Gastrocnemius medialis (tissue), 4 donors: ENCODE measurements around the gene UBE2M.
"Not testable (repeated sequence)": the region's sequence is repeated elsewhere in the genome, so short reads cannot be mapped to it uniquely, and the experiment has no call there.

Source experiments
- POLR2A ChIP-seq, 2 donors: fragments of 450-650 bp; IDR thresholded peaks; one replicate each; pipeline ENCODE4 v1.6.1; 2017; ENCODE audit warnings: antibody characterized with exemption in 2 of 2, mild to moderate bottlenecking in 2 of 2, moderate library complexity in 2 of 2
- TF ChIP-seq, protein P1 (sequence below), 5 experiments: fragments of 450-650 bp in 3 of 5; fragments of 200-600 bp in 2 of 5; sonication (generic) in 2 of 5; IDR thresholded peaks in 4 of 5; conservative IDR thresholded peaks in 1 of 5; 1 replicate in 4 of 5; 2 replicates in 1 of 5; pipeline ENCODE4 v1.5.1; 2016 to 2019; ENCODE audit warnings: antibody characterized with exemption in 5 of 5, mild to moderate bottlenecking in 3 of 5, moderate library complexity in 3 of 5

DNA sequence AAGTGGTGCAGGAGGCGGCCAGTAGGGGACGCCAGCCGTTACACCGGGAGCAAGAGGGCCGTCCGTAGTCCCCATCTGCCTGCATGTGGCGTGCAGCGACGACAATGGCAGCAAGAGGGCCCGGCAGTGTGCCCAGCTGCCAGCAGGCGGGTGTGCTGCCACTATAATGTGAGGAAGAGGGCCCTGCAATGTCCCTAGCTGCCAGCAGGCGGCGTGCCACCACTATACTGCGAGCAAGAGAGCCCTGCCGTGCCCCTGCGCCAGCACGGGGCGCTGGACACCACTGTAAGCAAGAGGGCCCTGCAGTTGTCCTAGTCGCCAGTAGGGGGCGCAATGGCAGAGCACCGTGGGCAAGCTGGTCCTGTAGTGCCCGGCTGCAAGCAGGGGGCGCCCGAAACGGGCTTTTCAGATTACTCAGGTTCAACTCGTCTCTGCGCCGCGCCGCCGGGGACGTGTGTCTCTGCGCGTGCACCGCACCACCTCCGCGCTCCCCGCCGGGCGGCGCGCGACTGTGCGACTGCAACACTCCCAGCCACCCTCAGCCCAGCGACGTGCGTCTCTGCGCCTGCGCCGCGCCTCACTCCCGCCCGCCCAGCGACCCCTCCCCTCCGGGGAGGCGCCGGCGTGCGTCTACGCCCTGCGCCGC, 48.0 kb upstream of the UBE2M start:
- TF ChIP-seq, protein P1, sequence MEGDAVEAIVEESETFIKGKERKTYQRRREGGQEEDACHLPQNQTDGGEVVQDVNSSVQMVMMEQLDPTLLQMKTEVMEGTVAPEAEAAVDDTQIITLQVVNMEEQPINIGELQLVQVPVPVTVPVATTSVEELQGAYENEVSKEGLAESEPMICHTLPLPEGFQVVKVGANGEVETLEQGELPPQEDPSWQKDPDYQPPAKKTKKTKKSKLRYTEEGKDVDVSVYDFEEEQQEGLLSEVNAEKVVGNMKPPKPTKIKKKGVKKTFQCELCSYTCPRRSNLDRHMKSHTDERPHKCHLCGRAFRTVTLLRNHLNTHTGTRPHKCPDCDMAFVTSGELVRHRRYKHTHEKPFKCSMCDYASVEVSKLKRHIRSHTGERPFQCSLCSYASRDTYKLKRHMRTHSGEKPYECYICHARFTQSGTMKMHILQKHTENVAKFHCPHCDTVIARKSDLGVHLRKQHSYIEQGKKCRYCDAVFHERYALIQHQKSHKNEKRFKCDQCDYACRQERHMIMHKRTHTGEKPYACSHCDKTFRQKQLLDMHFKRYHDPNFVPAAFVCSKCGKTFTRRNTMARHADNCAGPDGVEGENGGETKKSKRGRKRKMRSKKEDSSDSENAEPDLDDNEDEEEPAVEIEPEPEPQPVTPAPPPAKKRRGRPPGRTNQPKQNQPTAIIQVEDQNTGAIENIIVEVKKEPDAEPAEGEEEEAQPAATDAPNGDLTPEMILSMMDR (IDR thresholded peaks at IDR 0.05 in 4 of 5, conservative IDR thresholded peaks at IDR 0.05 in 1 of 5), result peak in 2 of 5 experiments; percentile 24 to 52
- not testable (repeated sequence) for TF ChIP-seq POLR2A (IDR thresholded peaks at IDR 0.05)
